HTERT RPE-1 (cell line): ENCODE data around the gene USP34.

Experiments used
- in situ Hi-C: fragments of 300-500 bp; cut with MboI; formaldehyde crosslinking; loops from 4 replicates; pipeline ENCODE4 v1.14.3; 2020; ENCODE audit warnings: low sequenced_read_pairs

USP34 gene

GRCh38 chr2:61328707-61329251, 142.1 kb downstream of the USP34 start:
- in situ Hi-C loops = no loop called here

GRCh38 chr2:61327173-61327572, 143.7 kb downstream of the USP34 start:
- in situ Hi-C loops = no loop called here

GRCh38 chr2:61326423-61326822, 144.5 kb downstream of the USP34 start:
- in situ Hi-C loops = no loop called here

GRCh38 chr2:61320181-61320580, 150.7 kb downstream of the USP34 start:
- in situ Hi-C loops = no loop called here

GRCh38 chr2:61318553-61318952, 152.3 kb downstream of the USP34 start:
- in situ Hi-C loops = no loop called here

- in situ Hi-C loops = no loop called here
Observed at GRCh38 chr2:61295981-61296380, 174.9 kb downstream of the USP34 start.

- in situ Hi-C loops = no loop called here
Observed at GRCh38 chr2:61291851-61292575, 178.9 kb downstream of the USP34 start.

- in situ Hi-C loops = no loop called here
Observed at GRCh38 chr2:61288070-61288841, 182.6 kb downstream of the USP34 start.

- in situ Hi-C loops = no loop called here
Observed at GRCh38 chr2:61287254-61287653, 183.6 kb downstream of the USP34 start.

GRCh38 chr2:61283443-61284160, 187.3 kb downstream of the USP34 start:
- in situ Hi-C loops = no loop called here

GRCh38 chr2:61282104-61282590, 188.7 kb downstream of the USP34 start:
- in situ Hi-C loops = no loop called here

GRCh38 chr2:61281321-61281720, 189.6 kb downstream of the USP34 start:
- in situ Hi-C loops = no loop called here

GRCh38 chr2:61277756-61278155, 193.1 kb downstream of the USP34 start:
- in situ Hi-C loops = no loop called here

- in situ Hi-C loops = no loop called here
Observed at GRCh38 chr2:61275575-61276184, 195.2 kb downstream of the USP34 start.

- in situ Hi-C loops = no loop called here
Observed at GRCh38 chr2:61272421-61273070, 198.3 kb downstream of the USP34 start.

- in situ Hi-C loops = no loop called here
Observed at GRCh38 chr2:61268249-61268648, 202.6 kb downstream of the USP34 start.

GRCh38 chr2:61266632-61267505, 204.0 kb downstream of the USP34 start:
- in situ Hi-C loops = no loop called here

GRCh38 chr2:61263830-61264229, 207.1 kb downstream of the USP34 start:
- in situ Hi-C loops = no loop called here

GRCh38 chr2:61262699-61263098, 208.2 kb downstream of the USP34 start:
- in situ Hi-C loops = no loop called here
